Measurements from ENCODE around the gene PTPRT. TPM values are rescaled to one million over a fixed set of nuclear protein-coding genes. Genes with fewer than 3 reads are reported as not detected.

Gene PTPRT
- total RNA-seq, 1 experiment from 2014 or later: not detected

- Histone ChIP-seq H3K27me3 (ENCODE audit: low read length) (no peaks in the 10 kb centered on the region), H3K9me2 (replicated peaks; ENCODE audit: low read length) (no peaks in the 10 kb centered on the region), H4K20me1 (ENCODE audit: low read length) (no peaks in the 10 kb centered on the region), H3F3A (ENCODE audit: low read length, unreplicated experiment) (no peaks in the 10 kb centered on the region), H3K36me3 (ENCODE audit: low read depth, low read length) (no peaks in the 10 kb centered on the region), H3K9ac (ENCODE audit: low read length) (no peak overlapping the region), H3K79me2 (ENCODE audit: low read length) (no peaks in the 10 kb centered on the region), H3K4me1 (ENCODE audit: insufficient read depth, low read length) (no peaks in the 10 kb centered on the region), H3K4me3 (ENCODE audit: low read length) (no peak overlapping the region), H3K27ac (ENCODE audit: low read length) (no peak overlapping the region), H2AFZ (ENCODE audit: low read length) (no peak overlapping the region), H3K4me2 (ENCODE audit: low read length) (no peak overlapping the region), H3K9me3 (ENCODE audit: low read length) (peaks cover 10% of the 10 kb centered on the region; the same call in 1 of the 2 replicates)
- BruUV-seq (replicated peaks): no TSS peak
- intact Hi-C loops (cut with micrococcal nuclease): no loop called here
- CTCF ChIA-PET: no interaction called here
- no peak for DNase-seq
- ATAC-seq: no peak
- POLR2A ChIA-PET (ENCODE audit: unreplicated experiment): no interaction called here
- TF ChIP-seq CTCF (conservative IDR thresholded peaks at IDR 0.05; ENCODE audit: low read depth, low read length) (no peak), EZH2 (IDR thresholded peaks at IDR 0.05; ENCODE audit: low read length, unreplicated experiment) (no peak), EZH2phosphoT487 (IDR thresholded peaks at IDR 0.05; ENCODE audit: borderline replicate concordance, low read length) (no peak)
Measured at GRCh38 chr20:43011491-43011890, 178.2 kb downstream of the PTPRT start.

- DNase-seq (no peak), ATAC-seq (no peak)
- no TSS peak for BruUV-seq (replicated peaks)
- H3K4me1 ChIP-seq (ENCODE audit: insufficient read depth, low read length): no peaks in the 10 kb centered on the region
- H3K4me2 ChIP-seq (ENCODE audit: low read length): no peak overlapping the region
- ChIA-PET POLR2A (ENCODE audit: unreplicated experiment) (no interaction called here), CTCF (no interaction called here)
- no peak overlapping the region for H2AFZ ChIP-seq (ENCODE audit: low read length)
- peaks cover 10% of the 10 kb centered on the region; the same call in 1 of the 2 replicates for H3K9me3 ChIP-seq (ENCODE audit: low read length)
- no peaks in the 10 kb centered on the region for H3F3A ChIP-seq (ENCODE audit: low read length, unreplicated experiment)
- intact Hi-C loops (cut with micrococcal nuclease): no loop called here
- no peak overlapping the region for H3K4me3 ChIP-seq (ENCODE audit: low read length)
- H3K36me3 ChIP-seq (ENCODE audit: low read depth, low read length): no peaks in the 10 kb centered on the region
- no peaks in the 10 kb centered on the region for H3K79me2 ChIP-seq (ENCODE audit: low read length)
- H4K20me1 ChIP-seq (ENCODE audit: low read length): no peaks in the 10 kb centered on the region
- H3K27ac ChIP-seq (ENCODE audit: low read length): no peak overlapping the region
- TF ChIP-seq EZH2 (IDR thresholded peaks at IDR 0.05; ENCODE audit: low read length, unreplicated experiment) (no peak), EZH2phosphoT487 (IDR thresholded peaks at IDR 0.05; ENCODE audit: borderline replicate concordance, low read length) (no peak), CTCF (conservative IDR thresholded peaks at IDR 0.05; ENCODE audit: low read depth, low read length) (no peak)
- H3K9ac ChIP-seq (ENCODE audit: low read length): no peak overlapping the region
- H3K27me3 ChIP-seq (ENCODE audit: low read length): no peaks in the 10 kb centered on the region
- no peaks in the 10 kb centered on the region for H3K9me2 ChIP-seq (replicated peaks; ENCODE audit: low read length)
Measured at GRCh38 chr20:43009532-43009931, 180.2 kb downstream of the PTPRT start.

GRCh38 chr20:43007525-43007924 lies 182.2 kb downstream of the PTPRT start:
- Histone ChIP-seq H3F3A (ENCODE audit: low read length, unreplicated experiment) (no peaks in the 10 kb centered on the region), H3K4me2 (ENCODE audit: low read length) (no peak overlapping the region), H3K4me1 (ENCODE audit: insufficient read depth, low read length) (no peaks in the 10 kb centered on the region), H2AFZ (ENCODE audit: low read length) (no peak overlapping the region), H3K27ac (ENCODE audit: low read length) (no peak overlapping the region), H4K20me1 (ENCODE audit: low read length) (no peaks in the 10 kb centered on the region), H3K36me3 (ENCODE audit: low read depth, low read length) (no peaks in the 10 kb centered on the region), H3K79me2 (ENCODE audit: low read length) (no peaks in the 10 kb centered on the region), H3K9me3 (ENCODE audit: low read length) (peaks cover 10% of the 10 kb centered on the region; the same call in 1 of the 2 replicates), H3K9ac (ENCODE audit: low read length) (no peak overlapping the region), H3K27me3 (ENCODE audit: low read length) (no peaks in the 10 kb centered on the region), H3K4me3 (ENCODE audit: low read length) (no peak overlapping the region), H3K9me2 (replicated peaks; ENCODE audit: low read length) (no peaks in the 10 kb centered on the region)
- no peak for ATAC-seq
- no peak for TF ChIP-seq EZH2 (IDR thresholded peaks at IDR 0.05; ENCODE audit: low read length, unreplicated experiment)
- no peak for TF ChIP-seq EZH2phosphoT487 (IDR thresholded peaks at IDR 0.05; ENCODE audit: borderline replicate concordance, low read length)
- TF ChIP-seq CTCF (conservative IDR thresholded peaks at IDR 0.05; ENCODE audit: low read depth, low read length): no peak
- no peak for DNase-seq
- BruUV-seq (replicated peaks): no TSS peak
- ChIA-PET POLR2A (ENCODE audit: unreplicated experiment) (no interaction called here), CTCF (no interaction called here)
- intact Hi-C loops (cut with micrococcal nuclease): no loop called here

All from PC-3 (cell line).